UCSD-AML1 (cell line): ENCODE data around the gene DDA1.
A peak's percentile ranks its signal among the peaks of the same experiment; 100 is the strongest.
"Not testable (repeated sequence)": the region's sequence is repeated elsewhere in the genome, so short reads cannot be mapped to it uniquely, and the experiment has no call there.

ENCODE experiments used
- DNase-seq: peaks from one replicate; lab custom pipeline; 2025; ENCODE audit not compliant: unreplicated experiment; lab: John Stamatoyannopoulos, UW

The DDA1 gene

DNA sequence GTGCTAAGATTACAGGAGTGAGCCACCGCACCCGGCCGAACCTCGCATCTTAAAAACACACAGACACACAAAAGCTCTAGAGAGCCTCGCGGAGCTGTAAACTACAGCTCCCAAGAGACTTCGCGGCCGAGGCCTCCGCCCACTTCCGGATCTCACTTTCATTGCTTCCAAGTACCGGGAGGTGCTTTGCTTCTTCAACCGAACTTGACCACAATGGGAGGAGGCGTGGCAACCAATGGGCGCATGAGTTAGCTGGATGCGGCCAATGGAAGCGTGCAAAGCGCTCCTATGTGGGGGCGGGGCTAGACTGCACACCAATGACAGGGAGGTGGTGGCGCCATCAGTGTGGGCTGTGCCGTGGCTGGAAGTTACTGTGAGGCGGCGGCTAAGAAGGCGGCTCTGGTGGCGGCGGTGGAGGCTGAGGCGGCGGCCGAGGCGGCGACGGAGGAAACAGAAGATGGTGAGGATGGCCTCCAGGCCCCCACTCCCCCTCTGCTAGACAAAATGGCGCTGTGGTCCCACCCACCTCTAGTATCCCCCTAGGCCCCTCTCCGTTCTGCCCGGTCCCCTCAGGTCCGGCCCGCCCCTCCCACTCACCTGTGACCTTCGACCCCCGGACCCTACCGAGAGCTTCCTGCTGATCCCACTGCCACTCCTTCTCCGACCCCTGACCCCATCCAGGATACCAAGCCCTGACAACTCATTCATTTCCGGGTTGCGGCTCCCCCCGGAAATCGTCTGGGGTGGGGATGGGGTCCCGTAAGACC, at the start of gene DDA1:
DDA1 (plus strand) TSS at position 366 of the 767 bp plus-strand sequence; CDS start at position 458, 92 bp downstream.
- peak; percentile 99 for DNase-seq

DNA sequence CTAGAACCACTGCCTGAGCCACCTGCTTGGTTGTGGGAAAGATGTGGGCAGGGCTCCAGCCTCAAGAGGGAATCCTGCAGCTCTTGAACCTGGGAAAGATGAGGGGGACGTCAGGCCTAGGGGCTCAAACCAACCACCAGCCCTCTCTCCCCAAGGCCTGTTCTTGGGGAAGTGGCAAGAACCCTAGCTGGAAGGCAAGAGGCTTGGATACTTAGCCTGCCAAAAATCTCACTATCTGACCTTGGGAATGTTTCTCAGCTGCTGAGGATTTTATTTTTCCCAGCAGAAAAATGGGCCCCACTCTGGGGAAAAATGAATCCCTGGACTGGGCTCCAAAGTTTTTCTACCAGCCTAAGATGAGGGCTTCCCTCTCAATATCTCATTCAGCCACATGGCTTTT, 49.4 kb upstream of the DDA1 start:
- no peak for DNase-seq

DNA sequence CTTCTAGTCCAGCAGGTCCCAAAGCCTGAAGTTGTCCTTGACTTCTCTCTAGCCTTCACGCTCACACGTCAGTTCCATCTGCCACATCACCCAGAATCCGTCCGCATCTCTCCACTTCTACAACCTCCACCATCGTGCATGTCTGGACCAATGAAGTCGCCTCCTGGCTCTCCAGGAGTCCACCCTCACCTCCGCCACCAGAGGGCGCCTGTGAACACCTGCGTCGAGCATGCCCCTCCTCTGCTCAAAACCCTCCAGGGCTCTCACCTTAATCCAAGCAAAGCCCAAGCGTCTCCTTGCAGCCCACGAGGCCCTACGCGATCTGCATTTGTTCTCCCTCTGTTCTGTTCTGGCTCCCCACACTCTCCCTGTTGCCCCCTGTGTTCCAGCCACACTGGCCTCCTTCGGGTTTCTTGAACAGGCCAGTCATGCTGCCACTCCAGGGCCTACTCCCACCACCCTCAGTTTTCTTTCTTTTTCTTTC, 48.5 kb upstream of the DDA1 start:
- peak; percentile 80 for DNase-seq

DNA sequence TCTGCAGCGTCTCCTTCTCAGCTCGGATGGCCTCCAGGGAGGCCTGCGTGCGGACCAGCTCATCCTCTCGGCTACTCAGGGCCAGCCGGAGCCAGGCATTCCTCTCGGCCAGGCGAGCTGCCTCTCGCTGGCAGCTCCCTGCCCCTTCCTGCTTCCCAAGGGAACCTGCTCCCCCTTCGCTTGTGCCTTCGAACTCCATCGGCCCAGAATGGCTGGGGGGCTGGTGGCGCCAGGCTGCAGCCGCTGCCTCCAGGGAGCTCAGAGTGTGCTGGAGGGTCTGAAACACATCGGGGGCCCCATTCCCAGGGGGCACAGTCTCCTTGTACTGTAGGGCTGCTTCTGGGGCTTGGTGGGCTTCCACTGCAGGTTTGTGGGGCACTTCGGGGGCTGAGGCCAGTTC, 46.8 kb upstream of the DDA1 start:
- no peak for DNase-seq

DNA sequence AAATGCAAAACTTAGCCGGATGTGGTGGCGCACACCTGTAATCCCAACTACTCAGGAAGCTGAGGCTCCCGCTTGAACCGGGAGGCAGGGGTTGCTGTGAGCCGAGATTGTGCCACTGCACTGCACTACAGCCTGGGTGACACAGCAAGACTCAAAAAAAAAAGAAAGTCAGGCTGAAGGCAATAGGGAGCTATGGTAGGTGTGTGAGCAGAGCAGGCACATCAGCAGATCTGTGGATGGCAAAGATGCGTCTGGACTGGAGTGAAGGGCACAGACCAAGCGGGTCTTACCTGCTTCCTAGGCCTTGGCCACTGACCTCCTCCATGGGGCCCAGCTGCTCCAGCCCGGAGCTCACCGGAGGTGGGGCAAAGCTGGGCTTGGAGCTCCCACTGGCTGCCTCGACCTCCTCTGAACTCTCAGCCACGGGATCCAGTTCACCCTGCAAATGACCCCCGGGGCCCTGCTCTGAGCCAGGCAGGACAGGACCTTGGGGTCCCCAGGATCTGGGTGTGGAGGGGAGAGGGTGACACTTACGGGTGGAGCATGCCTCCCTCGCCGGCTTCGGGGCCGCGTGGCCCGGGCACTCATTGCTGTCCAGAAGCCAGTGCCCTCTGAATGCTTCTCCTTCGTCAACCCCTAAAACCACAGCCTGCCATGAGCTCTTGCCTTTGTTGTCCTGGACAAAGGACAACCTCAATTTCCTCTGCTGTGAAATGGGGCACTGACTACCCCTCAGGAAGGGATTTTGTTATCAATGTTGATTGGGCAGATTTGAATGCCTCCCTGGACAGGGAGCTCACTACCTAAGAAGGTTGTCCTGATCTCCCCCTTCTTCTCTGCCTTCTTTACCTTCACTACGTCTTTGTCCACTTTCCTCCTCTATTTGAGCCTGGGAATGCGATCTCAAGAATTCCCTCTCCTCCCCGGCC, 45.4 kb upstream of the DDA1 start:
- no peak for DNase-seq

DNA sequence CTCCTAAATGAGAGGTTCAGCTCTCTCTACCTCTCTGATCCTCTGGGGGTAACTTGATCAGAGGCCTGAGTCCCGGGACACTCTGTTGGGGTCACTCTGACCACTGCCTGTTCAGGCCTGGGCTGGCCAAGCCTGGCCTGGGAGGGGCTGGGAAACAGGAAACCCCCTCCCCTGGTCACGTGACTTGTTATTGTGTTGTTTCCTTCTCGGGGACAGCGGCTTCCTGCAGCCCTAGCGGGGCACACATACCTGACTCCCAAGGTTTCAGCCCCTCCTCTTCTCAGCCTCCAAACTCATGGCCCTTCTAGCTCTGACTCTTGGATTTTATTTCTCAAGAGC, 44.8 kb upstream of the DDA1 start, which contains the start of gene USHBP1:
USHBP1 (minus strand) TSS at position 105 of the 339 bp plus-strand sequence. CDS start 446 bp downstream, outside the sequence.
- peak; percentile 34 for DNase-seq

DNA sequence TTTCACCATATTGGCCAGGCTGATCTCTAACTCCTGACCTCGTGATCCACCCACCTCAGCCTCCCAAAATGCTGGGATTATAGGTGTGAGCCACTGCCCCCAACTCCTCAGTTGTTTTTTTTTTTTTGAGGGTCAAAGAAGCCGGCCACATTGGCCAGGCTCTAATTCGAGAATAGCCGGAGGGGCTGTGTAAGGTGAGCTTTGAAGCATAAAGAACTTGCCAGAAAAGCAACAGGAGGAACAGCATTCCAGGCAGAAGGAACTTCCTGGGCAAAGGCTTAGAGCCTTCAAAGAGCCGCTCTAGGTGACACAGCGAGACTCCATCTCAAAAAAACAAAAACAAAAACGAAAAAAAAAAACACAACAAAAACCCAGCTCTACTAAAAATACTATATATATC, 43.3 kb upstream of the DDA1 start:
- DNase-seq: no peak

DNA sequence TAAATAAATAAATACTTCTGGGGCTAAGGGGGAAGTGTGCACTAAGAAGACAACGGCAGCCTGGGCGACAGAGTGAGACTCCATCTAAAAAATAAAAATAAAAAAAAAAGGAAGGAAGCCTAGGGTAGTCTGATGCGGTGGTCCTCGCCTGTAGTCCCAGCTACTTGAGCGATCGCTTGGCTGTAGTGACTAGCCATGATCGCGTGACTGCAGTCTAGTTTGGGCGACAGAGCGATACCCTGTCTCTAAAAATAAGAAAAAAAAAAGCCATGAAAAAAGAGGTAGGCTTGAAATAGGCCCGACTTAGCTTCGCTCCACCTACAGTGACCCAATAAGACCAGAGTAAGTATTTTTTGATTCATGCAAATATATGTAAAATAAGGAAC, 42.8 kb upstream of the DDA1 start:
- DNase-seq: no peak

DNA sequence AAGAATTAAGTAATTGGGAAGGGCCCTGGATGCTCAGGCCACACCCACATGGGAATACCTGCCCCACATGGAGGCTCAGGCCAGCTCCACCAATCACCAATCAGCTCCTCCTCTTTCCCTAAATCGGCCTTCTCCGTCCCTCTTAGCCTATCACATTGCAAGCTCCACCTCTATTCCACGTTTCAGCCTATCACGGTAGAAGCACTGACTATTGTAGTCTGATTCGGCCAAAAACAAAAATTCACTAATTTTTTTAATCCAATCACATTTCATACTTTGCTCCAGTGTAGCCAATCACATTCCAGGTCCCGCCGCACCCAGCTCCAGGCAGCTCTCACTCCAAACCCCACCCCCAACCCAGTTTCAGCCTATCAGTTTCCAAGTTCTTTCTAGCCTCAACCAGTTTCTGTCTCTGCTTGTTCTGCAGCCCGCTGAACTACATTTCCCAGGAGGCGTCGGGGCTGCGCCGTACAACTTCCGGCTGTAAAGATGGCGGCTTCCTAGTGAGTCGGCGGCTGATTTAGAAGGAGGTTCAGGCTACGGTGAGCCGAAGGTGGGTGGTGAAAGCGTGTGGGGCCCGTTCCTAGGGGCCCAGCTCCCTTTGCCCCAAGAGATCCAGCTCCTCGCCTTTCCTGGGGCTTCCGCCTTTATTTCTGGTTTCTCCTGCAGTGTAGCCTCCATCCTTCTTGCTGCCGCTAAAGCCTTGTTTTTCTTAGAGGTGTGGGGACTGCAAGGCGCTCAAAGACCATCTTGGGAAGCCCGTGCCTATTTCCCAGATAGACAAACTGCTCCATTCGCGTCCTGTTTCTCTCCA, 42.2 kb upstream of the DDA1 start, which contains the start of gene BABAM1:
BABAM1 (plus strand) TSS at position 469 of the 814 bp plus-strand sequence. CDS start 1,364 bp downstream, outside the sequence.
- DNase-seq: peak; percentile 91

DNA sequence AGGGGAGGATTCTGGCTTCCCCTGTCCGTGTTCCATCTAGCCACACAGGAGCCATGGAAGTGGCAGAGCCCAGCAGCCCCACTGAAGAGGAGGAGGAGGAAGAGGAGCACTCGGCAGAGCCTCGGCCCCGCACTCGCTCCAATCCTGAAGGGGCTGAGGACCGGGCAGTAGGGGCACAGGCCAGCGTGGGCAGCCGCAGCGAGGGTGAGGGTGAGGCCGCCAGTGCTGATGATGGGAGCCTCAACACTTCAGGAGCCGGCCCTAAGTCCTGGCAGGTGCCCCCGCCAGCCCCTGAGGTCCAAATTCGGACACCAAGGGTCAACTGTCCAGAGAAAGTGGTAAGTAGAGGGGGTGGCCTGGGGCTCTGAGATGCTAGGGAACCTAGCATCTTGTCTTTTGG, 40.6 kb upstream of the DDA1 start:
- DNase-seq: no peak

DNA sequence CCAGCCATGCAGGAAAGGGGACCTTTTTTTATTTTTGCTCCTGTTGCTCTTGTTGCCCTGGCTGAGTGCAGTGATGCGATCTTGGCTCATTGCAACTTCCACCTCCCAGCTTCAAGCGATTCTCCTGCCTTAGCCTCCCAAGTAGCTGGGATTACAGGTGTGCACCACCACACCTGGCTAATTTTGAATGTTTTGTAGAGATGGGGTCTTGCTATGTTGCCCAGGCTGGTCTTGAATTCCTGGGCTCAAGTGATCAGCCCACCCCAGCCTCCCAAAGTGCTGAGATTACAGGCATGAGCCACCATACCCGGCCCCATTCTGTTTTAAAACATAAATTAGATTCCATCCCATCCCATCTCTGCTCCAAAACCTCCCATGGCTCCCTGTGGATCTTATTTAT, 34.5 kb upstream of the DDA1 start:
- not testable (repeated sequence) for DNase-seq

DNA sequence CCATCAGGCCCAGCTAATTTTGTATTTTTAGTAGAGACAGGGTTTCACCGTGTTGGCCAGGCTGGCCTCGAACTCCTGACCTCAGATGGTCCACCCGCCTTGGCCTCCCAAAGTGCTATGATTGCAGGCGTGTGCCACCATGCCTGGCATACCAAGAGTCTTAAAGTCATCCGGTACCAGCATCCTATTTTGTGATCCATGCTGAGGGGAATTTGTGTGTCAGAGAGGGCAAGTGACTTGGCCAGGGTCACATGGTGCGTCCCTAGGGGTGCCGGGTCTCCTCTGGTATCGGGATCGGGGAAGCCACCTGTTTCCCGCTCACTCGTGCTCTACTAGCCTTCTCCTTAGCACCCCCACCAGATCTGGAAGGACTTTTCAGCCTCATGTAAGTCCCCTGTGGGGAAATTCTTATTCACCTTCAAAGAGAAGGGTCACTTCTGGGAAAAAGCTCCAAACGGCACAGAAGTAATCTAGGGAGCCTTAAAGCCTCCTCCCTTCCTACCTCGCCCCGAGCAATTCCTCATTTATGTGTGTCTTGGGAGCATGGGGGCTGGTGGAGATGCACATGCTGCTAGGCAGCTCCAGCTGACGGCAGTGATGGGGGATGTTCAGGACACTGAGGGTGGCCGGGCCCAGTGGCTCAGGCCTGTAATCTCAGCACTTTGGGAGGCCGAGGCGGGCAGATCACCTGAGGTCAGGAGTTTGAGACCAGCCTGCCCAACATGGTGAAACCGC, 33.8 kb upstream of the DDA1 start:
- DNase-seq: no peak

DNA sequence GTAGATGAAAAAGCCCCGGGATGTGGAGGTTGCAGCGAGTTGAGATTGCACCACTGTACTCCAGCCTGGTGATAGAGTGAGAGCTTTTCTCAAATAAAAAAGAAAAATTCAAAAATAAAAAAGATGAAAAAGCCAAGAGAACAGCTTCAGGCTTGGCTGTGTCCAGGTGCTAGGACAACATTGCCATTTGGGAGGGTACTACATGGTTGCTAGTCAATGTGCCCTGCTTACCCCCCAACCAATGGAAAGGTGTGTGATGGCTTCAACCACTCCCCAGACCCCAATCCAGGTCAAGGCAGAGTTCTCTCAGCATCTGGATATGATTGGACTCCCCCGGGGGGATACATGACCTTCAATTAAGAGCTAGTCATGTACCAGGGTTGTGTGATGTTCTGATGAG, 29.9 kb upstream of the DDA1 start:
- DNase-seq: no peak

DNA sequence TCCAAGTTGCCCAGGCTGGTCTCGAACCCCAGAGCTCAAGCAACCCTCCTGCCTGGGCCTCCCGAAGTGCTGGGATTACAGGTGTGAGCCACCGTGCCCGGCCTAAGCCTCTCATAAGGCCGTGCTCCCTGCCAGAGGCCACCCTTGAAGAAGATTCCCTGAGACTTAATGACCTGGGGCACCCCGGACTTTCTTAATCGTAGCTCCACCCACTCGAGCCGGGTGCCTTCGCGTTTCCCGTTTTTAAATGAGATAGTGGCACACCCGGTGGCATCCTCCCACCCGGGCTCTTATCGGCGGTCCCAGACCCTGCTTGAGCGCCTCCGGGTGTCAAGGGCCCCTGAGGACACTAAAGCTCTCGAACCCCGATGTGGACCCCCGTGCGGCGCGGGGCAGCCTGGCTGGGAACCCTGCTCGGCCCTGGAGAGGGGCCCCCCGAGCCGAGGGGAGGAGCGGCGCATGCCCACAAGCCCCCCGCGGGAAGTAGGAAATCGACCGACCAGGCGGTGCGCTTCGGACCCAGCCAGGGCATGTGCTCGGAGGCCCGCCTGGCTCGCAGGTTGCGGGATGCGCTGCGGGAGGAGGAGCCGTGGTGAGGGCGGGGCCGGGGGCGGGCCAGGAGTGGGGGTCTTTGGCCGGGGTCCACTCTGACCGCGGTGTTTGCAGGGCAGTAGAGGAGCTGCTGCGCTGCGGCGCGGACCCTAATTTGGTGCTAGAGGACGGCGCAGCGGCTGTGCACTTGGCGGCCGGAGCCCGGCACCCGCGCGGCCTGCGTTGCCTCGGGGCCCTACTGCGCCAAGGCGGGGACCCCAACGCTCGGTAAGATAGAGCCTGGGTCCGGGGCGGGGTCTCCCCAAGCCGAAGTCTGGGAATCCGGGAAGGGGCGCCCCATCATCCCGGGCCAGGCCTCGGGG, 27.7 kb upstream of the DDA1 start, which contains the start of gene ANKLE1:
ANKLE1 (plus strand) TSS at position 511 of the 914 bp plus-strand sequence; CDS start at position 531, 20 bp downstream.
- no peak for DNase-seq

DNA sequence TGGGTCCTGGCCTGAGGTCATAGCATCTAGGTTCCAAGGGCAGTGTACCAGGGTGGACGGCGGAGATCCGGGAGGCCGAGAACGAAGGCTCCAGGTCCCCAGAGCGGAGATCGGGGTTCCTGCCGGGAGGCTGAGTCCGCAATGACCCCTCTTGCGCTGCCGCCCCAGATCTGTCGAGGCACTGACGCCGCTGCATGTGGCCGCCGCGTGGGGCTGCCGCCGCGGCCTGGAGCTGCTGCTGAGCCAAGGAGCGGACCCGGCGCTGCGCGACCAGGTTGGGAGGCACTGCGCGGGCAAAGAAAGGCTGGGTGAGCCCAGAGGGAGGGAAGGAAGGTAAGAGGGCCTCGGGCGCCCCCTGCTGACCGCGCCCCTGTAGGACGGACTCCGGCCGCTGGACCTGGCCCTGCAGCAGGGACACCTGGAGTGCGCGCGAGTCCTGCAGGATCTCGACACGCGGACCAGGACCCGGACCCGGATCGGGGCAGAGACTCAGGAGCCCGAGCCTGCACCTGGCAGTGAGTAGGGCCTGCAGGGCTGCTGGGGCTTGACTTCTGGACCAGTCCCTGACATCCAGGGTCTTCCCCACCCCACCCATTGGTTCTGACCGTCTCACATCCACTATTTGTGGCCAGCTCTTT, 26.8 kb upstream of the DDA1 start:
- peak; percentile 80 for DNase-seq

DNA sequence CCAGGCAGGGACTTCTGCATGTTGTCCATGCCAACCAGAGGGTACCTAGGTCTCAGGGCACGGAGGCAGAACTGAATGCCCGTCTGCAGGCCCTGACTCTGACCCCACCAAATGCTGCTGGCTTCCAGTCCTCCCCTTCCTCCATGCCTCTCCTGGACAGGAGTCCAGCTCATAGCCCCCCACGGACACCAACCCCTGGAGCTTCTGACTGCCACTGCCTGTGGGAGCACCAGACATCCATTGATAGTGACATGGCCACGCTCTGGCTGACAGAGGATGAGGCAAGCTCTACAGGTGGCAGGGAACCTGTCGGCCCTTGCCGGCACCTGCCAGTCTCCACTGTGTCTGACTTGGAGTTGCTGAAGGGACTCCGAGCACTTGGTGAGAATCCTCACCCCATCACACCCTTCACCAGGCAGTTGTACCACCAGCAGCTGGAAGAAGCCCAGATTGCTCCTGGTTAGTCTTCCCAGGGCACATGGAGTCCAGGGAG, 25.8 kb upstream of the DDA1 start:
- no peak for DNase-seq

DNA sequence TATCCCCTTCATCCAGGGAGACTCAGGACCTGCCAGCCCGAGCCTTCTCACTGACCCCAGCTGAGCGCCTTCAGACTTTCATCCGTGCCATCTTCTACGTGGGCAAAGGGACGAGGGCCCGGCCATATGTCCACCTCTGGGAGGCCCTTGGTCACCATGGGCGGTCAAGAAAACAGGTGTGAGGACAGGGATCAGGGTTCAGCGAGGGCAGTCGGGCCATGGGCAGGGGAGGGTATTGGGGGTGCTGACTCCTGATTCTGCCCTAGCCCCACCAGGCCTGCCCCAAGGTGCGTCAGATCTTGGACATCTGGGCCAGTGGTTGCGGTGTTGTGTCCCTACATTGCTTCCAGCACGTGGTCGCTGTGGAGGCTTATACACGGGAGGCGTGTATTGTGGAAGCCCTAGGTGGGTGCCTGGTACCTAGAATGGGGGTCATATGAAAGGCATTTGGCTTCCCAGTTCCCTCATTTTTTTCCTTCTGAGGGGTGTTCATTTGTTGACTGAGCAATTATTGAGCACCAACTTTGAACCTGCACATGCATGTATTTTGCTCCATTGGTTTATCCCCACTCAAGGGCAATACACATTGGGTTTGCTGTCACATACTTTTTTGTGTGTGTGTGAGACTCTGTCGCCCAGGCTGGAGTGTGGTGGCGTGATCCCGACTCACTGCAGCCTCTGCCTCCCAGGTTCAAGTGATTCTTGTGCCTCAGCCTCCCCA, 23.8 kb upstream of the DDA1 start:
- DNase-seq: no peak

DNA sequence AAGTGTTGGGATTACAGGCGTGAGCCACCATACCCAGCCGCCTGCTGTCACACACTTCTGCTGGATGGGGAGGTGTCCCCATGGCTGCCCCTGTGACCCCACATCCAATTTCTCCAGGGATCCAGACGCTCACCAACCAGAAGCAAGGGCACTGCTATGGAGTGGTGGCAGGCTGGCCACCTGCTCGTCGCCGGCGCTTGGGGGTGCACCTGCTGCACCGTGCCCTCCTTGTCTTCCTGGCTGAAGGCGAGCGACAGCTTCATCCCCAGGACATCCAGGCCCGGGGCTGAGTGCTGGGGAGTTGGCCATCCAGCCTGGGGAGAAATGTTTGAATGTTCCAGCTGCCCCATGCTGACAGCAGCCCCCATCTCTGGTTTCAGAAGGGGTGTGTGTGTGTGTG, 23.1 kb upstream of the DDA1 start:
- DNase-seq: no peak
